Spleen (tissue), 7 donors: ENCODE results near the gene GABRB1.

Experiments
- CTCF ChIP-seq, 11 experiments: fragments of 200-600 bp in 7 of 11; fragments of 450-650 bp in 4 of 11; sonication (generic) in 4 of 11; IDR thresholded peaks in 8 of 11; conservative IDR thresholded peaks in 3 of 11; 1 replicate in 7 of 11; 2 replicates in 4 of 11; pipeline versions ENCODE4 v1.4.0 to v1.8.0; 2016 to 2021; ENCODE audit warnings: antibody characterized with exemption in 11 of 11, inconsistent platforms in 4 of 11, mild to moderate bottlenecking in 1 of 11
- POLR2A ChIP-seq, 3 donors: fragments of 450-650 bp; IDR thresholded peaks; one replicate each; pipeline ENCODE4 v1.5.1; 2017; ENCODE audit warnings: antibody characterized with exemption in 3 of 3, mild to moderate bottlenecking in 1 of 3
- donor health status: DM: no; HTN: no; CAD: no; lungs with moderate emphysema.
- donor health status: DM: no; HTN: no; CAD: no.
- donor health status: DM: no; HTN: no; CAD: no.

- TF ChIP-seq POLR2A (IDR thresholded peaks at IDR 0.05): no peak
- no peak for TF ChIP-seq CTCF (IDR thresholded peaks at IDR 0.05 in 8 of 11, conservative IDR thresholded peaks at IDR 0.05 in 3 of 11)
These were observed 22.1 kb downstream of the GABRB1 start for GRCh38 chr4:47053485-47053884.
